GM12875 (cell line): ENCODE results near the gene ARHGAP28.
"Not testable (repeated sequence)": the region's sequence is repeated elsewhere in the genome, so short reads cannot be mapped to it uniquely, and the experiment has no call there.

Experiments used
- H3K4me3 ChIP-seq: one replicate; pipeline ENCODE4 v1.5.1; 2011; ENCODE audit warnings: low read depth, low read length, control low read depth
- TF ChIP-seq, protein P1 (sequence below): IDR thresholded peaks from 2 replicates; pipeline ENCODE4 v1.5.1; 2011; ENCODE audit warnings: low read depth, mild to moderate bottlenecking, control low read depth, inconsistent platforms, low read length, moderate library complexity, borderline replicate concordance; ENCODE audit not compliant: insufficient read depth

The ARHGAP28 gene

DNA sequence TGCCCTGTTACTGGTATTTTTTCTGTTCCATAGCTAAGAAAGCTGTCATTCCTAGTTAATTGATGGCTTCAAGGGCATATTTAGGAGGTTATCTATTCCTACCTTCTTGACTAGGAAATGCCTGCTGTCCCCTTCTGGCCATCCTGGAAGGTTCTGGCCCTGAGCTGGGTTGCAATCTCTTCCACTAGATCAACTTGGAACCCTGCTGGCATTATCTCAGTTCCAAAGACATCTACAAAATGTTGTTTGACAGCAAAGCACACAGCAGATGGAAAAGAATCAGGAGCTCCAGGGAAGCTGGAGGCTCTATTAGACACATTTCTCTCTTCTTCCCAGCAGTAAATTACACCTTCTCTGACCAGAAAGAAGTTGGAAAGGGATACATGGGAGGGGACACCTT, 192.1 kb downstream of the ARHGAP28 start:
- TF ChIP-seq, protein P1, sequence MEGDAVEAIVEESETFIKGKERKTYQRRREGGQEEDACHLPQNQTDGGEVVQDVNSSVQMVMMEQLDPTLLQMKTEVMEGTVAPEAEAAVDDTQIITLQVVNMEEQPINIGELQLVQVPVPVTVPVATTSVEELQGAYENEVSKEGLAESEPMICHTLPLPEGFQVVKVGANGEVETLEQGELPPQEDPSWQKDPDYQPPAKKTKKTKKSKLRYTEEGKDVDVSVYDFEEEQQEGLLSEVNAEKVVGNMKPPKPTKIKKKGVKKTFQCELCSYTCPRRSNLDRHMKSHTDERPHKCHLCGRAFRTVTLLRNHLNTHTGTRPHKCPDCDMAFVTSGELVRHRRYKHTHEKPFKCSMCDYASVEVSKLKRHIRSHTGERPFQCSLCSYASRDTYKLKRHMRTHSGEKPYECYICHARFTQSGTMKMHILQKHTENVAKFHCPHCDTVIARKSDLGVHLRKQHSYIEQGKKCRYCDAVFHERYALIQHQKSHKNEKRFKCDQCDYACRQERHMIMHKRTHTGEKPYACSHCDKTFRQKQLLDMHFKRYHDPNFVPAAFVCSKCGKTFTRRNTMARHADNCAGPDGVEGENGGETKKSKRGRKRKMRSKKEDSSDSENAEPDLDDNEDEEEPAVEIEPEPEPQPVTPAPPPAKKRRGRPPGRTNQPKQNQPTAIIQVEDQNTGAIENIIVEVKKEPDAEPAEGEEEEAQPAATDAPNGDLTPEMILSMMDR, result no peak
- H3K4me3 ChIP-seq, result no peak overlapping the region

DNA sequence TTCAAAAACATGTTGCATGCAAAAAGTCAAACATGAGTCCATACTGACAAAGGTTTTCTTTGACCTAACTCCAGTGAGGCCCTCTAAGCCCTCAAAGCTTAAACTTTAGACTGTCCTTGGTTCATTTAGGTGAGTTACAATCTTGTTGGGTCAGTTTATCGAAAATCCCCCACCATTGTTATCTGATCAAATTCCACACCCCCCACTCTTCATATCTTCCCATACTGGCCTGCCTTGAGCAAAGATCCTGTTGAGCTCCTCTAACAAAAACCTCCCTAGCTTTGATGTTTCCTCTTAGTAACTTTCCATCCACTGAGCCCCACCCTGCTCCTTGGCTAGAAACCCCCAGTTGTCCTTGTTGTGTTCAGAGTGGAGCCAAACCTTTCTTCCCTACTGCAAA, 193.7 kb downstream of the ARHGAP28 start:
- H3K4me3 ChIP-seq, result no peak overlapping the region
- TF ChIP-seq, protein P1, result no peak

DNA sequence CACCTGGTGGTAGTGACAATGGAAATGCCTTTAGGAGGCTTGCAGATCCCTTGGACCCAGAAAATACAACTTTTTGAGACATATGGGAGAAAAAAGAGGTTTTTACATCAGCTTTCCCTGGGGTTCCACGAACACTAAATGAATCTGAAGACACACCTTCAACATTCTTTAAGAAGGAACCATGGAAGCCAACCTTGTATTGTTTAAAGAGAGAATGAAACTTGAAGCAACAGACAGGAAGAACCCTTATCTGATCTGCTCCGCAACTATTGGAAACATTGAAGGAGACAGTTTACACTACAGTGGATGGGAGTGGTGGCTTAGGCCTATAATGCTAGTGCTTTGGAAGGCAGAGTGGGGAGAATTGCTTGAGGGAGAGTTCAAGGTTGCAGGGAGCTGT, 197.6 kb downstream of the ARHGAP28 start:
- H3K4me3 ChIP-seq, result no peak overlapping the region
- TF ChIP-seq, protein P1, result no peak

DNA sequence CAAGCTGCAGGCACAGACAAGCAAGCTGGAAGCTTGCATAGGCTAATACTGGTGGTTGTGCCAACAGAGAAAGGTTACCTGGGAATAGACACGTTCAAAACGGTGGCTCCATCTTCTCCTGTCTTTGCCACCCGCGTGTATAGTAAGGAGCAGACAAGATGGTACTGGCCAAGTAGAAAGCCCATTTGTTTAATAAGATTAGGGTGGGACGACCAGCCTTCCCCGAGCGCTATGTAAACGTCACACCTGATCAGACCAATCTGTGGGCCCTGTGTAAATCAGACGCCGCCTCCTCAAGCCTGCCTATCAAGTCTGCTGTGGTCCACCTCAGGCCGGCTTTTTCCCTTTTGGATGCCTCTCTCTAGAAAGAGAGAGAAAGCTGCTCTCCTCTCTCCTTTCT, 198.8 kb downstream of the ARHGAP28 start:
- no peak overlapping the region for H3K4me3 ChIP-seq
- TF ChIP-seq, protein P1, result no peak

DNA sequence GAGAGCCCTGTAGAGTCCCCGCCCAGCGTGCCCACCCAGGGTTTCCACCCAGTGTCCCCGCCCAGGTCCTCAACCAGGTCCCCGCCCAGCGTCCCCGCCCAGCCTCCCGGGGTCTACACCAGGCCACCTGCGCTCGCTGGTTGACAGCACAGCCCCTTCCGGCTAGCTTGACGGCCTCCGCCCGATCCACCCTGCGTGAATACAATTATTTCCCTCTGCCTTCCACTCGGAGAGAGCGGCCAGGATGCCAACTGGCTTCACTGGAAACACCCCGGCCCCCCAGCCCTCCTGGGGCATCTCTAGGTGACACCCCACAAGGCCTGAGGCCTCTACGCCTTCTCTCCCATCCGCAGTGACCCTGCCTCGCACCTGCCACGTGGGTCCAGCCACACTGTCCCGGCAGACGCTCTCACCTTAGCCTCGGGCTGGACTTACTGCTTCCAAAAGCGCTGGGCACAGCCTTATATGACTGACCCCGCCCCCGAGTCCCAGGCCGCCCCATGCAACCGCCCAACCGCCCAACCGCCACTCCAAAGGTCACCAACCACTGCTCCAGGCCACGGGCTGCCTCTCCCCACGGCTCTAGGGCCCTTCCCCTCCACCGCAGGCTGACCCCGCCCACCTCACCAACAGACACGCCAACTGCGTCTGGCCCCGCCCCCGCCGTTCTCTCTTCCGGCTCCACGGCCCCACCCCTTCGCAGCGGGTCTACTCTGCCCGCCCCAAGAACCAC, 200.0 kb downstream of the ARHGAP28 start:
- TF ChIP-seq, protein P1, result no peak
- H3K4me3 ChIP-seq, result no peak overlapping the region

DNA sequence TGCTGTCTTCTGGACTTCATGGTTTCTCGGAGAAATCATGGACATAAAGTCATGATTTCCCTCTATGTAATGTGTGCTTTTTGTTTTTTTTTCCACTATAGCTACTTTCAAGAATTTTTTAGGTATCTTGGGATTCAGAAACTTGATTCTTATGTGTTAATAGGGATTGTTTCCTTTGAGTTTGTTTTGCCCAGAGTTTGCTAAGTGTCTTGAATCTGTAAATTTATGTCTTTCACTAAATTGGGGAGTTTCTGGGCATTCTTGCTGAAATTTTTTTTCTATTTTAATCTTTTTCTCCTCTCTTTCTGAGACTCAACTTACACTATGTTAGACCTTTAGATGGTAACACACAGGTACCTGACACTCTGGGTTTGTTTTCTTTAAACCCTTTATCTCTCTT, 205.3 kb downstream of the ARHGAP28 start:
- TF ChIP-seq, protein P1, result no peak
- H3K4me3 ChIP-seq, result no peak overlapping the region

DNA sequence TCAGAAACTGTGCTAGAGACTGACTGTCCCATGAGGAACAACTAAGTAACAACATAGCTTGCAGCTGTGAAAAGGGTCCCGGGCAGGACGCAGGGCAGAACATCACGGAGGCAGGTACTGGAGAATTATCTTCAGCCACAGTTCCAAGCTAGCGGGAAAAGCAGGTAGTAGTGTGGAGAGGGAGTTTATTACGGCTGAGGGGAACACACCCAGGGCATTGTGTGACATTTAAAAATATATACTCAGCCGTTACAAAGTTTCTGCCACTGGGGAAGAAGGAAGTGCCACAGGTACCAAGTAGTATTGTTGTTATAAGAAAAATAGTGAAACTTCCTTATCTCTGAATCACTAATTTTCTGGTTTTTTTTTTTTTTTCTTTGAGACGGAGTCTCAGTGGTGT, 208.5 kb downstream of the ARHGAP28 start:
- H3K4me3 ChIP-seq, result no peak overlapping the region
- TF ChIP-seq, protein P1, result no peak

DNA sequence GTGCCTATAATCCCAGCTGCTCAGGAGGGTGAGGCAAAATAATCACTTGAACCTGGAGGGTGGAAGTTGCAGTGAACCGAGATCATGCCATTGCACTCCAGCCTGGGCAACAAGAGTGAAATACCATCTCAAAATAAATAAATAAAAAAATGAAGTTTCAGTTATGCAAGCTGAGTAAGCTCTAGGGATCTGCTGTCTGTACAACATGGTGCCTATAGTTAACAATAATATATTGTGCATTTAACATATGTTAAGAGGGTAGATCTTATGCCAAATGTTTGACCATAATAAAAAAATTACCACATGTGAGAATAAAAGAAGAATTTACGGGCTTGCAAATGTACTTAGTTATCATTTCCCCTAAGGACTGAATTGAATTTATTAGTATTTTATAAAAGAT, 208.9 kb downstream of the ARHGAP28 start:
- H3K4me3 ChIP-seq, result not testable (repeated sequence)
